Central memory CD8-positive, alpha-beta T cell (primary cell): ENCODE data around the gene ERI3.
A peak's percentile ranks its signal among the peaks of the same experiment; 100 is the strongest.

Source experiments
- ATAC-seq: fragments of 150-1000 bp; cut with Tn5 transposase; replicated peaks from 2 replicates; pipeline ENCODE4 v1.10.0; 2022; ENCODE audit warnings: mild to moderate bottlenecking, moderate FRiP score, moderate number of reproducible peaks; ENCODE audit not compliant: poor library complexity, severe bottlenecking; ENCODE audit errors: extremely low read depth
- DNase-seq, 2 donors: peaks; one replicate each; pipeline ENCODE4 v3.0.0; 2021; ENCODE audit warnings: low spot score in 2 of 2
- H3K27ac Mint-ChIP-seq: one replicate; pipeline ENCODE4 v1.8.0; 2022; ENCODE audit warnings: low read depth, mild to moderate bottlenecking, moderate library complexity, mixed read lengths
- H3K27me3 Mint-ChIP-seq: one replicate; pipeline ENCODE4 v1.8.0; 2022; ENCODE audit warnings: mixed read lengths
- H3K36me3 Mint-ChIP-seq: one replicate; pipeline ENCODE4 v1.8.0; 2022; ENCODE audit warnings: mild to moderate bottlenecking, moderate library complexity, mixed read lengths; ENCODE audit not compliant: insufficient read depth
- H3K4me1 Mint-ChIP-seq: one replicate; pipeline ENCODE4 v1.8.0; 2022; ENCODE audit warnings: mixed read lengths
- H3K4me3 Mint-ChIP-seq: one replicate; pipeline ENCODE4 v1.8.0; 2022; ENCODE audit warnings: mild to moderate bottlenecking, moderate library complexity, mixed read lengths
- H3K9me3 Mint-ChIP-seq: one replicate; pipeline ENCODE4 v1.8.0; 2022; ENCODE audit warnings: mixed read lengths

ERI3 gene

DNA sequence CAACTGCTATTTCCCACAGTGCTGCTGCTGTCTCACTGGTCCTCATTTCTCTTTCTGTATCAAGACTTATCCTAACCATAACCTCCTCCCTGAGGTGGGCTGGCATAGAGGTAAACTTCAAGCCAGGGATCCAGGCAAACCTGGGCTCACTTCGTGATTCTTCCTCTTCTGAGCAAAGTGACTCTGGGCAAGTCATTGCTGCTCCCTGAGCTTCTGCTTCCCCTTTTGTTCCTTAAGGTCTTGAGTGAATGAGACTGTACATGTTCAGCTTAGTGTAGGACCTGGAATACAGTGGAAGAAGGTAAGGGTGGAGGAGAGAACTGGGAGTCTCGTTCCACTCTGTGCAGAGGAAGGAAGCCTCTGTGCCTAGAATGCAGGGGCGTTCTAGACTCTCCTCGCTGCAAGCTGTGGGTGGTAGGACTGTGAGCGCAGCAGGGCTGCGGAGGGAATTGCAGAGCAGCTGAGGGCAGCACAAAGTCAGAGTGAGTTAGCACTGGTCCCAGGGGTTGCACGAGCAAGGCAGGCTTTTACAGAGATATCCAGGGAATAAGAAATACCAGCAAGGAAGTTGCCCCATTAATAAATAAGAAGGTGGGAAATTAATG, 11.4 kb upstream of the ERI3 start:
- no peaks in the 10 kb centered on the region for H3K36me3 Mint-ChIP-seq
- ATAC-seq: no peak

GRCh38 chr1:44361478-44361877, 6.4 kb upstream of the ERI3 start:
- H3K4me1 Mint-ChIP-seq: no peaks in the 10 kb centered on the region
- H3K36me3 Mint-ChIP-seq: no peaks in the 10 kb centered on the region
- ATAC-seq (no peak), DNase-seq (no peak)
- no peak overlapping the region for H3K27ac Mint-ChIP-seq
- H3K4me3 Mint-ChIP-seq: no peak overlapping the region
- no peaks in the 10 kb centered on the region for H3K9me3 Mint-ChIP-seq
- H3K27me3 Mint-ChIP-seq: peaks cover 2% of the 10 kb centered on the region

More for the DNA sequence above, 11.4 kb upstream of the ERI3 start:
- Mint-ChIP-seq H3K4me1 (no peaks in the 10 kb centered on the region), H3K9me3 (no peaks in the 10 kb centered on the region), H3K27ac (no peak overlapping the region), H3K4me3 (no peak overlapping the region), H3K27me3 (peaks cover 16% of the 10 kb centered on the region)
- no peak for DNase-seq

DNA sequence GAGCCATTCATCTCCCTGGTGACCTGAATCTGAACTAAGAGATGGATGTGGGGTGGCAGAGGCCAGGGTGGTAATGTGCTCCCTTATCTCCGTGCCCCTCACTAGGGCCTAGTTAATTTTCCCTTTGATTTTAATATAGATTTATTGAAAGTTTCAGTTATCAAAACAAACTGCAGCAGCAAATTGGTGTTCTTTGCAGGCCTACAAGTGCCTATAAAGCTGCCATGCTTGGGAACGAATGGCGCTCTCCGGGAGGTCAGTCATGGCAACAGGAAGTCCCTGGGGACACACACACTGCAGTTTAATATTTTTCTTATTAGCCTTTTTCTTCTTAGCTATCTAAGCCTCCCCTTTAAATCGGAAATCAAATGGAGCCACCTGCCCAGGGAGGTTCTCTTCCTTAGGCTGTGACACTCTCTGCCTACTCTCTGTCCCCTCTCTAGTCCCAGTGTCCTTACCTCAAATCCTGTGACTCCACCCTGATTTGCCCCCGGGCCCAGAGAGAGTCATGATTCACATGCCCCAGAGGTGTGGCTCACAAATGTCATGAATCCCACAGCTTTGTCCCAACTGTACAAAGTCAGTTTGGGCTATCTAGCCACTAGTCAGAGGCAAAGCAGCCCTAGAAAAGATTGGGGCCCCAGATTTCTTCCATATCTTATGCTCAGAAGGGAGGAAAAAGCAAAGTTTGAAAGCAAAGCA, 4.3 kb upstream of the ERI3 start:
- H3K36me3 Mint-ChIP-seq: peaks cover 3% of the 10 kb centered on the region
- no peak for DNase-seq
- no peak for ATAC-seq
- no peaks in the 10 kb centered on the region for H3K9me3 Mint-ChIP-seq
- H3K4me1 Mint-ChIP-seq: peaks cover 12% of the 10 kb centered on the region
- no peak overlapping the region for H3K27ac Mint-ChIP-seq
- no peak overlapping the region for H3K4me3 Mint-ChIP-seq
- no peaks in the 10 kb centered on the region for H3K27me3 Mint-ChIP-seq

DNA sequence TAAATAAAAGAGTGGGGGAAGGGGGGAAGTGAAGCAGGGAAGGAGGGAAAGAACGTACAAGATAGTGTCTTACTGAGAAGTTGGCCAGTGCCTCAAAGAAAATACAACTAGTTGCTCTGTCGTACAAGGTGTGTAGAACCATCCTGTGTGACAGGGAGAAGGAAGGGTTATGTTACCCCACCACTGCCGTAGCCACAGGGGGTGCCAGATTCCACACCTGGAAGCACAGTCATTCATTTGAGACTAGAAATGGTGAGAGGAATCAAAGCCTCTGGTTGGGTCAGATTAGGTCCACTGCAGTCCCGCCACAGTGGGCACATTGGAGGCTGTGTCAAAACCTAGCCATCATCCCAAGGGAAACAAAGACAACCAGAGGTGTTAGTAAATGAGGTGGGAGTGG, 2.7 kb upstream of the ERI3 start:
- peaks cover 6% of the 10 kb centered on the region for H3K36me3 Mint-ChIP-seq
- no peaks in the 10 kb centered on the region for H3K9me3 Mint-ChIP-seq
- H3K4me3 Mint-ChIP-seq: no peak overlapping the region
- DNase-seq (no peak), ATAC-seq (no peak)
- H3K4me1 Mint-ChIP-seq: peaks cover 27% of the 10 kb centered on the region
- H3K27ac Mint-ChIP-seq: no peak overlapping the region
- no peaks in the 10 kb centered on the region for H3K27me3 Mint-ChIP-seq

GRCh38 chr1:44355582-44356305, 687 bp upstream of the ERI3 start:
- peak overlapping the region; percentile 95 for H3K27ac Mint-ChIP-seq
- ATAC-seq (no peak), DNase-seq (no peak)
- peaks cover 43% of the 10 kb centered on the region for H3K4me1 Mint-ChIP-seq
- no peaks in the 10 kb centered on the region for H3K27me3 Mint-ChIP-seq
- peak overlapping the region; percentile 90 for H3K4me3 Mint-ChIP-seq
- peaks cover 6% of the 10 kb centered on the region for H3K36me3 Mint-ChIP-seq
- H3K9me3 Mint-ChIP-seq: no peaks in the 10 kb centered on the region

DNA sequence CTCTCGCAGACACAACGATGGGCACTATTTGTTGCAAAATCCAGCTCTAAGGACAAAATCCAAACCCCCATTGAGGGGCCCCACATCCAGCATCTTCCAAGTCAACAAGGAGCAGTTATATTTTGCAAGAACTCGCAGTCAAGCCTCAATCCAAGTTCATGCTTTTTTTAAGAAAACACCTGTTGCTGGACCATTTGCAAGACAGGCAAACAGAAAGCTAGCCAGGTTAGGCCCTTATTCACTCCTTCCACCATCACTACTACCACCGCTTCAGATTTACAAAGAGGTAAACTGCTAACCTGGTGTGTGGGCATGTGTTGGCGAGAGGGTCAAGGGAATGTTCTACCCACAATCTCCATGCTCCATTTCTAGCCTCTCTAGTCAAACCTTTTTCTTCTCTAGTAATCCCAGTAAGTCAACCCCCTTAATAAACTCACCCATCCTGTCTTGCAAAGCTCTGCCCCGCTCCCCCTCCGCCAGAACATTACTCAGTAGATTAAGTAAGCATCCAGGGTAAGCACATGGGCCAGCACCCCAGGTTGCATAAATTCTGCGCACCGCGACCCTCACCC, 703 bp downstream of the ERI3 start:
- no peak for ATAC-seq
- Mint-ChIP-seq H3K4me1 (peaks cover 43% of the 10 kb centered on the region), H3K27ac (peak overlapping the region; percentile 95), H3K4me3 (peak overlapping the region; percentile 90), H3K36me3 (peaks cover 6% of the 10 kb centered on the region), H3K9me3 (no peaks in the 10 kb centered on the region), H3K27me3 (no peaks in the 10 kb centered on the region)
- DNase-seq: no peak

DNA sequence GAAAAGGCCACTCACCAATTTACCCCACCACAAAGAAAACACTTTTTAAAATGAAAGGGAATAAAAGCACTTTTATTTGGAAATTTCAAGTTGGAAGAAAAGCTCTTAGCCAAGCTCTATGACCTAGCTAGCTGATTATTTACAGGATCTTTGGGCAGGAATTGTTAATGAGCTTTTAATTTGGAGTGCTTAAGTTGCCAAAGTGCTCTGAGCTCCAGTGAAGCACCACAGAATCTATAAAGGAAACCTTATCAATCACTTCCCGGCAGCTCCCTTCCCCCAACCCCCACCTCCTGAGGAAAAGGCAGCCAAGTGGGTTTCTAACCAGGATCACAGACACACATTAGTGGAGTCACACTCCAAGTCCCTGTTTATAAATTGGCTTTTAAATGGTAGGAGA, 1.5 kb downstream of the ERI3 start:
- no peak overlapping the region for H3K27ac Mint-ChIP-seq

DNA sequence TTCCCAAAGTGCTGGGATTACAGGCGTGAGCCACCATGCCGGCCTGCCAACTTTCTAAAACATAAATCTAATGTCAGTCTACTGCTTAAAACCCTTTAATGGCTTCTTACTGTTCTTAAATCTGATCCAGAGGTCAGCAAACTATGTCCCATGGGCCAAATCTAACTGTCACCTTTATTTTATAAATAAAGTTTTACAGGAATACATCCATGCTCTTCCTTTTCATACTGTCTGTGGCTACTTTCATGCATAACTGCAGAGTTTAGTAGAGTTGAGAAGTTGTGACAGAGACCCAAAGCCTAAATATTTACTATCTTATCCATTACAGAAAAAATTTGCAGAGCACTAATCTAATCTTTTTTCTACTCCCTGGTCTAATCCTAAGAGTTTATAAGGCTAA, 3.8 kb downstream of the ERI3 start:
- no peak for DNase-seq
- no peak for ATAC-seq
- H3K27me3 Mint-ChIP-seq: no peaks in the 10 kb centered on the region
- no peak overlapping the region for H3K4me3 Mint-ChIP-seq
- H3K36me3 Mint-ChIP-seq: peaks cover 6% of the 10 kb centered on the region
- peaks cover 54% of the 10 kb centered on the region for H3K4me1 Mint-ChIP-seq
- no peaks in the 10 kb centered on the region for H3K9me3 Mint-ChIP-seq
- no peak overlapping the region for H3K27ac Mint-ChIP-seq

More for the DNA sequence above, 1.5 kb downstream of the ERI3 start:
- DNase-seq: no peak
- Mint-ChIP-seq H3K9me3 (no peaks in the 10 kb centered on the region), H3K4me1 (peaks cover 43% of the 10 kb centered on the region), H3K4me3 (peak overlapping the region; percentile 90), H3K27me3 (no peaks in the 10 kb centered on the region), H3K36me3 (peaks cover 6% of the 10 kb centered on the region)
- no peak for ATAC-seq

DNA sequence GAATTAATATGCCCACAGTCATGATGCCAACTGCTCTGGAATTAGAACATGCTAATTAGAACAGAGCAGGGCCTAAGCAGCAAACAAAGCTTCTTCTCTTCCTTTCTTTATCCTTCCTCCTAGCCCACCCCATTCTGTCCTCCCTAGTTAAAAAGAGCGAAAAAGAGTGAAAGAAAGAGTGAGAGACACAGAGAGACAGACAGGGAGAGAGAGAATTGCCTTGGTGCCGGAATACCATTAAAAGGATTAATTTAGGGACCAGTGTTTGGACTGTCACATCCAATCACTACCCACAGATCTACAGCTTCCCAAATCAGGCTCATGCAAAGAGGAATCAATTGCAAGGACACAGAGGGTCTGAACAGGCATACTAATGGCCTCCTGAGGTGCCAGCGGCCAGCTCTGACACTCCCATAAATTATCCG, 7.0 kb downstream of the ERI3 start:
- H3K9me3 Mint-ChIP-seq: no peaks in the 10 kb centered on the region
- DNase-seq (no peak), ATAC-seq (no peak)
- peaks cover 50% of the 10 kb centered on the region for H3K4me1 Mint-ChIP-seq
- H3K4me3 Mint-ChIP-seq: no peak overlapping the region
- H3K27ac Mint-ChIP-seq: no peak overlapping the region
- H3K36me3 Mint-ChIP-seq: peaks cover 2% of the 10 kb centered on the region
- H3K27me3 Mint-ChIP-seq: no peaks in the 10 kb centered on the region

GRCh38 chr1:44347280-44347679, 7.8 kb downstream of the ERI3 start:
- no peak overlapping the region for H3K27ac Mint-ChIP-seq

GRCh38 chr1:44346878-44347277, 8.2 kb downstream of the ERI3 start:
- Mint-ChIP-seq H3K4me3 (no peak overlapping the region), H3K36me3 (peaks cover 2% of the 10 kb centered on the region), H3K27ac (no peak overlapping the region), H3K27me3 (no peaks in the 10 kb centered on the region), H3K4me1 (peaks cover 44% of the 10 kb centered on the region), H3K9me3 (no peaks in the 10 kb centered on the region)
- ATAC-seq (no peak), DNase-seq (no peak)

More at GRCh38 chr1:44347280-44347679, 7.8 kb downstream of the ERI3 start:
- DNase-seq (no peak), ATAC-seq (no peak)
- H3K9me3 Mint-ChIP-seq: no peaks in the 10 kb centered on the region
- peaks cover 44% of the 10 kb centered on the region for H3K4me1 Mint-ChIP-seq
- no peaks in the 10 kb centered on the region for H3K27me3 Mint-ChIP-seq
- no peak overlapping the region for H3K4me3 Mint-ChIP-seq
- H3K36me3 Mint-ChIP-seq: peaks cover 2% of the 10 kb centered on the region

DNA sequence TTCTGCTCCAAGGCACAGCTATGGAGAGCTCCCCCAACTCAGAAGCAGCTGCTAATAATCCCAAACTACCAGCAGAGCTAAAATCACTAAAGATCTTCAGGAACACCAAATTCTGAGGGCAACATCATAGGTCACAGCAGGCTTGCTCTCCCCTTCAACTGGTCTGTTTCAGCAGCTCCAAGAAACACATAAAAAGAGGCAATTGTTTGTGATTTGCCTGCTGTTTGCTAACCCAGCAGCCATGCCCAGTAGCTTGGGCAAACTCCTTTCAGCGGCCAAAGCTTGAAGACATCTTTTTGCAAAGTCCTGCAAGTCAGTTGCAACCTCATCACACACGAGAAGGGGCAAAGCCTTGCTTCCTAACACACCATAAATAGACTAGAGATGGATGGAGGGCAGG, 8.9 kb downstream of the ERI3 start:
- ATAC-seq (no peak), DNase-seq (no peak)
- Mint-ChIP-seq H3K36me3 (peaks cover 3% of the 10 kb centered on the region), H3K27ac (no peak overlapping the region), H3K4me1 (peaks cover 40% of the 10 kb centered on the region), H3K4me3 (no peak overlapping the region), H3K9me3 (no peaks in the 10 kb centered on the region), H3K27me3 (no peaks in the 10 kb centered on the region)
